ENCODE measurements around the gene SYNJ2. TPM values are rescaled to one million over a fixed set of nuclear protein-coding genes. Genes with fewer than 3 reads are reported as not detected.
A peak's percentile ranks its signal among the peaks of the same experiment; 100 is the strongest.

SYNJ2 gene
- total RNA-seq, 1 donor from 2014 or later, result 8.2 TPM

DNA sequence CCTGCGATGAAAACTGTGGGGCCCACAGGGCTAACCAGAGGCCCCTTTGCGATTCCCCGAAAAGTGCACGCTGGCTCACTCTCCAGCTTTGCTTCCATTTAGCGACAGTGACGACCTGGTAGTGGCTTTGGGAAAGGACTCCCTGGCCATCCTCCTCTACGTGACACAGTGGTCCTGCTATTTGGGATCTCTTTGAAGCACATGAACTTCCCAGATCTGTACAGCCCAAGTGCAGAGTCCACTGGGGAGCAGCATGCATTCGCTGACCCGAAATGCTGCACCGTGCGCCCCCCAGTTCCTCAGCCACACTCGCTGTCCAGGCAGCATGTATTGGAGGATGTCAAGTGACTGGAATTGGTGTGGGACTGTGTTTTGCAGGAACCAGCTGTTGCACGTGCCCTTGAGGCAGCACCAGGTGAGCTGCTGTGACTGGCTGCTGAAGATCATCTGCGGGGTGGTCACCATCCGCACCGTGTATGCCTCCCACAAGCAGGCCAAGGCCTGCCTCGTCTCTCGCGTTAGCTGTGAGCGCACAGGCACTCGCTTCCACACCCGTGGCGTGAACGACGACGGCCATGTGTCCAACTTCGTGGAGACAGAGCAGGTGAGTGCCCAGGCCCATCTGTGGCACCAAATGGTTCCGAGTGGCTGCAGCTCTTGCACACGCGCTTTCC, 51.6 kb downstream of the SYNJ2 start:
- TF ChIP-seq, protein P1, sequence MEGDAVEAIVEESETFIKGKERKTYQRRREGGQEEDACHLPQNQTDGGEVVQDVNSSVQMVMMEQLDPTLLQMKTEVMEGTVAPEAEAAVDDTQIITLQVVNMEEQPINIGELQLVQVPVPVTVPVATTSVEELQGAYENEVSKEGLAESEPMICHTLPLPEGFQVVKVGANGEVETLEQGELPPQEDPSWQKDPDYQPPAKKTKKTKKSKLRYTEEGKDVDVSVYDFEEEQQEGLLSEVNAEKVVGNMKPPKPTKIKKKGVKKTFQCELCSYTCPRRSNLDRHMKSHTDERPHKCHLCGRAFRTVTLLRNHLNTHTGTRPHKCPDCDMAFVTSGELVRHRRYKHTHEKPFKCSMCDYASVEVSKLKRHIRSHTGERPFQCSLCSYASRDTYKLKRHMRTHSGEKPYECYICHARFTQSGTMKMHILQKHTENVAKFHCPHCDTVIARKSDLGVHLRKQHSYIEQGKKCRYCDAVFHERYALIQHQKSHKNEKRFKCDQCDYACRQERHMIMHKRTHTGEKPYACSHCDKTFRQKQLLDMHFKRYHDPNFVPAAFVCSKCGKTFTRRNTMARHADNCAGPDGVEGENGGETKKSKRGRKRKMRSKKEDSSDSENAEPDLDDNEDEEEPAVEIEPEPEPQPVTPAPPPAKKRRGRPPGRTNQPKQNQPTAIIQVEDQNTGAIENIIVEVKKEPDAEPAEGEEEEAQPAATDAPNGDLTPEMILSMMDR (IDR thresholded peaks at IDR 0.05; ENCODE audit: insufficient read depth, low read length, severe bottlenecking), result no peak
- Histone ChIP-seq H3K4me3 (ENCODE audit: low read depth, low read length) (no peak overlapping the region), H3K27me3 (ENCODE audit: control insufficient read depth, insufficient read depth, low read length) (no peaks in the 10 kb centered on the region), H3K36me3 (ENCODE audit: control insufficient read depth, insufficient read depth, low read length) (peaks cover 3% of the 10 kb centered on the region)
- no peak for FAIRE-seq
- DNase-seq (ENCODE audit: low read depth), result no peak

DNA sequence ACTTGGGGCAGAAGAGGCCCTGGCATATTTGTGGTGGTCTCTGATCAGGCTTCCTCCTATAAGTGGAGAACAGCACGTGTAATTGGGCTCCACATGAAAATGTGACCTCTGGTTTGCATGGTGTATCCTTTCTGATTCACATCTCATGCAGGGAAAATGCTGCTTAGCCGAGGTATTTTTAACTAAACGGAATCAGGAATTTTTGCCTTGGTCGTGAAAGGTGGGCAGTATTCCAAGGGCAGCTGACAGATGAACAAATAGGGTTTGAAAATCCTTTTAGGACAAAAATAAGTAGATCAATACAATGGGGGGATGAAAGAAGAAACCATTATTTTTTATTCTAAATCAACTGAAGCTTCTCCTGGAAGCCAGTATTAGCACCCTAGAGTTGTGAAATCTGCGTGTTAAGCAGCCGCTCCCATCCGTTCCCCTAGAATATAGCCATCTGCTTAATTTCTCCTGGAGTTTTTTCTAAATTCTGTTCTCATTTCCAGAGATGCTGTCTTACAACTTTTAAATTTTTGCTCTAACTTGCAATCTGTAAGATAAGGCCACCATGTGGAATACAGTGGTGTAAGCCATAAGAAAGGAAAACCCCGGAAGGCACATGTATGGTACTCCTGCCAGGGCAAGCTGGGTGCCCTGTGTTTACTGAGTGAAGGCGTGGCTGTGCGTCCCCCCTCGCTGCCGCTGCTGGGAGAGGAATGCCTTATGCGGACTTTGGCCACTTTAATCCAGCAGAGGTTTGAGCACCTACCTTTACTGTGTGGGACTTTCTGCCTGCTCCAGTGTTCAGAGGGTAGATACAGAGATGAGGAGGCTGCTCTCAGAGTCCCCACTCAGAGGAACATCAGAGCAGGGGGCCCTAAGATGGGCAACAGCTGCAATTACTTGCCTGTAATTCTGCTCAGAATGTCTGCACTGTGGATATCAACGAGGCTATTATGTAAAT, 52.4 kb downstream of the SYNJ2 start:
- FAIRE-seq (no peak), DNase-seq (ENCODE audit: low read depth) (peak; percentile 32)
- H3K36me3 ChIP-seq (ENCODE audit: control insufficient read depth, insufficient read depth, low read length), result peaks cover 3% of the 10 kb centered on the region
- no peak overlapping the region for H3K4me3 ChIP-seq (ENCODE audit: low read depth, low read length)
- no peaks in the 10 kb centered on the region for H3K27me3 ChIP-seq (ENCODE audit: control insufficient read depth, insufficient read depth, low read length)
- TF ChIP-seq, protein P1 (IDR thresholded peaks at IDR 0.05; ENCODE audit: insufficient read depth, low read length, severe bottlenecking), result no peak

GRCh38 chr6:158036261-158036660, 54.6 kb downstream of the SYNJ2 start:
- FAIRE-seq, result no peak
- TF ChIP-seq, protein P1 (IDR thresholded peaks at IDR 0.05; ENCODE audit: insufficient read depth, low read length, severe bottlenecking), result no peak
- DNase-seq (ENCODE audit: low read depth), result no peak
- Histone ChIP-seq H3K4me3 (ENCODE audit: low read depth, low read length) (no peak overlapping the region), H3K36me3 (ENCODE audit: control insufficient read depth, insufficient read depth, low read length) (peaks cover 2% of the 10 kb centered on the region), H3K27me3 (ENCODE audit: control insufficient read depth, insufficient read depth, low read length) (no peaks in the 10 kb centered on the region)

DNA sequence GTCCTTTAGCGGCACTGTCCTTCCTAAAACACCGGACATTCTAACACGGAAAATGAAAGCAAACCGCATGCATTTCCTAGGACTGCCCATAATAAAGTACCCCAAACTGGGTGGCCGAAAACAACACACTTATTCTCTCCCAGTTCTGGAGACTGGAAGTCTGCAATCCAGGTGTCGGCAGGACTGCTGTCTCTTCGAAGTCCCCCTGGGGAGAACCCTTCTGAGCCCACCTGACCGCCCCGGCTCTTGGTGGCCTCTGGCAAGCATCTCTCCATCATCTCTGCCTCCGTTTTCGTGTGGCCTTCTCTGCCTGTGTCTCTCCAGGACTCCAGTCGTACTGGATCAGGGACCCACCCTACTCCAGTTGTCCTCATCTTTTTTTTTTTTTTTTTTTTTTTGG, 55.4 kb downstream of the SYNJ2 start:
- no peaks in the 10 kb centered on the region for H3K27me3 ChIP-seq (ENCODE audit: control insufficient read depth, insufficient read depth, low read length)
- TF ChIP-seq, protein P1 (IDR thresholded peaks at IDR 0.05; ENCODE audit: insufficient read depth, low read length, severe bottlenecking), result no peak
- FAIRE-seq, result no peak
- peaks cover 2% of the 10 kb centered on the region for H3K36me3 ChIP-seq (ENCODE audit: control insufficient read depth, insufficient read depth, low read length)
- no peak for DNase-seq (ENCODE audit: low read depth)
- H3K4me3 ChIP-seq (ENCODE audit: low read depth, low read length), result no peak overlapping the region

GRCh38 chr6:158037771-158038170, 56.1 kb downstream of the SYNJ2 start:
- no peaks in the 10 kb centered on the region for H3K27me3 ChIP-seq (ENCODE audit: control insufficient read depth, insufficient read depth, low read length)
- TF ChIP-seq, protein P1 (IDR thresholded peaks at IDR 0.05; ENCODE audit: insufficient read depth, low read length, severe bottlenecking), result no peak
- FAIRE-seq (no peak), DNase-seq (ENCODE audit: low read depth) (no peak)
- H3K36me3 ChIP-seq (ENCODE audit: control insufficient read depth, insufficient read depth, low read length), result peaks cover 2% of the 10 kb centered on the region
- H3K4me3 ChIP-seq (ENCODE audit: low read depth, low read length), result no peak overlapping the region

Data from bronchial epithelial cell (primary cell).